CD1c-positive myeloid dendritic cell (primary cell): ENCODE data around the gene CELF3.
"Not testable (repeated sequence)": the region's sequence is repeated elsewhere in the genome, so short reads cannot be mapped to it uniquely, and the experiment has no call there.

ENCODE experiments used
- DNase-seq: peaks from one replicate; pipeline ENCODE4 v3.0.0-alpha.2; 2016; ENCODE audit errors: extremely low spot score

Gene CELF3

DNA sequence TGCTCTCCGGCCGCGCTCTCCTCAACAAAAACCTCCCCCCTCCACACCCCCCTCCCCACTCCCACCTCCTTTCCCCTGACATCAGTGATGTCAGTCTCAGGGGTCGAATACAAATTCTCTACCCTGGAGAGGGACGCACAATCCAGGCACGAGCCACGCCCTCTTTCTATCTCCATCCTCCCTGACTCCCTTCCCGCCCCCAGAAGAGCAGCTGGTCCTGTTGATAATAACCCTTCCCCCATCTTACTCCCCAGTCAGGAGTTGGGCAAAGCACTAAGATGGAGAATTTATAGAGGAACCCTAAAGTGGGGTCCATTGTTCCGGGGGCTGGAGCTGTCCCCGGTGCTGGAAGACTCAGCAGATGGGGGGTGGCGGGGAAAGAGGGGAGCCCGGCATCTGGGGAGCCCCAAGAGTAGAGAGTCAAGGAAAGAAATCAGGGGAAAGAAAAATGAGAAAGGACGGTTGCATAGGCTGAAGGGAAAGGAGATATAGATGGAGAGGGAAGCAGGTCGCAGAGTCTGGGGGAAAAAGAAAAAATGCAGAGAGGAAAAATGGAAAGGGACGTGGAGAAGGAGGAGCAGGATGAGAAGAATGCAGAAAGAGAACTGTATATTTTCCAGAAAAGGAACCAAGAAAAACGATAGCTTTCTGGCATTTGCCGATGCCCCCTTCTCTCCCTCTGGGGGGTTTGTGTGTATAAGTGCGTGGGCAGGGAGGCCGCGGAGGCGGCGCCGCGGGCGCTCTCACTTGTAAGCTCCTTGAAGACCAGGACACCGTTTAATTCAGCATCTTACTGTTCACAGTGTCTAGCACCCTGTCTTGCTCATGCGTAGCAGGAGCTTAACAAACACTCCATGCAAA lies at the start of gene CELF3:
CELF3 (minus strand) TSS at position 33 of the 861 bp plus-strand sequence. CDS start 783 bp downstream, outside the sequence.
- DNase-seq, result no peak

- no peak for DNase-seq
Measured at GRCh38 chr1:151763990-151764389, 47.4 kb upstream of the CELF3 start.

- DNase-seq, result peak; percentile 77
Measured at GRCh38 chr1:151762941-151763921, 46.6 kb upstream of the CELF3 start, which contains the start of gene MRPL9. Gene MRPL9, minus strand, starts transcription at chr1:151763496. Its CDS starts 17 bp downstream, at chr1:151763479.

GRCh38 chr1:151760597-151761385 lies 44.2 kb upstream of the CELF3 start:
- DNase-seq, result no peak

DNA sequence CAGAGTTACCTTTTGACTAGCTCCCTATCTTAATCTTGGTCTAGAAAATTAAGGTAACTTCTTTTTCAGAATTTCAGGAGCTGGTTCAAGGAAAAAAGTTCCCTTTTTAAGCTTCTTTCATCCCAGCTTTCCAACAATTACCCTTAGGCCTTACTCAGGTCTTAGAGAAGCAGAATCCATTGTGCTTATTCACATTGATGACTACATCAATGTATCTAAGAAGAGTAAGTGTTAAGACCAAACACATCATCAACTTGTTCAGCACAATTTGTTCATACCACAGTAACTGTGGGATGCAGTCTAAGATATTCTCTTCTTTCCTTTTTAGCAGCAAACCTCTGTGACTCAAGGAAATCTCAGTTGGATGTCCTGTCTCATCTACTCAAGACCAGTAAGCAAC lies 42.6 kb upstream of the CELF3 start:
- no peak for DNase-seq

- DNase-seq, result no peak
Measured at GRCh38 chr1:151756291-151756690, 39.7 kb upstream of the CELF3 start.

- no peak for DNase-seq
Measured at GRCh38 chr1:151741516-151741915, 24.9 kb upstream of the CELF3 start.

DNA sequence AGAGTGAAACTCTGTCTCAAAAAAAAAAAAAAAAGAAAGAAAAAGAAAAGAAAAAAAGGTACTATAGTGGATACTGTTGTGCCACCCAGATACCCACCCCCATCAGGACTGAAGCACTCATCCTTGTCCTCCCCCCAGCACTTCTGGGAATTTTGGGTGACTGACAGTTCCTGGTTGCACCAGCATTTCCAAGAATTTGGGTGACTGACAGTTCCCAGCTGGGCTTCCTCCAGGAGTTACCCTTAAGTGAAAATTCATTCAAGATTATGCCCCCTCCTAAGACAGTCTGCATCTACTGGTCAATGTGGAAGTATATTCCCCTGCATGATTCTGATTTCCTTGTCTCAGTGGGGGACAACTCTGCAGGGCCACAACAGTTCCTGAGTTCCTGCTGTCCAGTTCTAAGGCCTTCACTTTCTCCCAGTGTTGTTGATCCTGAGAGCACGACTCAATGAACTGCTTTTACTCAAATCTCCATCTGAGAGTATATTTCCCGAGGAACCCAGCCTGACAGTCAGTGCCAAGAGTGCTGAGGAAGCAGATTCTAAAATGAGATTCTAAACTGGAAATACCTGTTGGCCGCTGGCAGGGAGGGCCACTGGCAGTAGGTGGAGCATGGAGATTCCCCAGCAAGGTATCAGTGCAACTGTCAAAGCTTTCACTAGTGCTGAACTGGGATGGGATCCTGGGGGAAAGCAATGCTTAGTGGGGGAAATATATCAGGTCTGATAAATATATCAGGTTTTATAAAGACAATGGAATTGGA lies 23.2 kb upstream of the CELF3 start:
- DNase-seq, result no peak

GRCh38 chr1:151737479-151737878 lies 20.9 kb upstream of the CELF3 start:
- DNase-seq, result no peak

GRCh38 chr1:151737026-151737425 lies 20.4 kb upstream of the CELF3 start:
- no peak for DNase-seq

- not testable (repeated sequence) for DNase-seq
Measured at GRCh38 chr1:151733995-151734394, 17.4 kb upstream of the CELF3 start.

DNA sequence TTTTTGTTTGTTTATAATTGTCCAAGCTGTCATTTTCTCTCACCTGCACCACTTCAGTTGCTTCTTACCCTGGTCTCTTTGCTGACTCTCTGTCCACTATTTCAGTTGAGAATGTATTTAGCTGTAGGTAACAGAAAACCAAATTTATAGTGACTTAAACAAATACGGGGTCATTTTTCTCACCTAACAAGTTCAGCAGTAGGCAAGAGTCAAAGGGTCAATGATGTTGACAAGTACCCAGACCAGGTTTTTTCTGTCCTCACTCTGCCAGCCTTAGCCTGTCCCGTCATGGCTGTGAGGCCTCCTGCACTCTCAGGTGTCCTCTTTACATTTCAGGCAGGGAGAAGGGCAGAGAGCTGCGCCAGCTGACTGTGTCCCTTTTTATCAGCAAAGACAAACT lies 16.5 kb upstream of the CELF3 start:
- no peak for DNase-seq

DNA sequence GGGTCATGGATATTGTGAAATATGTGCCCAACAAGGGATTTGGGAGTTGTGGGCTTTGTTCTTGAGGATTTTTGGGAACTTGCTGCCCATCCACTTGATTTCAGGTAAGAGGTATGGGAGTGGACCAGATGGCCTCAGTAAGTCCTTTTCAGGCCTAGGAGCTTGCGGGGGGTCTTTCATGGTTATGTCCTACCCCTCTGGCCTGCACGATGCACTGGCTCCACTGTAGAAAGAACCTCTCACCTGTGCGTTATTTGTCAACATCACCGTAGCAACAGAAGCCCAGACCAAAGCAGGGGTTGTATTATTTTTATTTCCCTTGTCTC lies 13.3 kb upstream of the CELF3 start:
- no peak for DNase-seq

- DNase-seq, result no peak
Measured at GRCh38 chr1:151729157-151729965, 12.8 kb upstream of the CELF3 start.

DNA sequence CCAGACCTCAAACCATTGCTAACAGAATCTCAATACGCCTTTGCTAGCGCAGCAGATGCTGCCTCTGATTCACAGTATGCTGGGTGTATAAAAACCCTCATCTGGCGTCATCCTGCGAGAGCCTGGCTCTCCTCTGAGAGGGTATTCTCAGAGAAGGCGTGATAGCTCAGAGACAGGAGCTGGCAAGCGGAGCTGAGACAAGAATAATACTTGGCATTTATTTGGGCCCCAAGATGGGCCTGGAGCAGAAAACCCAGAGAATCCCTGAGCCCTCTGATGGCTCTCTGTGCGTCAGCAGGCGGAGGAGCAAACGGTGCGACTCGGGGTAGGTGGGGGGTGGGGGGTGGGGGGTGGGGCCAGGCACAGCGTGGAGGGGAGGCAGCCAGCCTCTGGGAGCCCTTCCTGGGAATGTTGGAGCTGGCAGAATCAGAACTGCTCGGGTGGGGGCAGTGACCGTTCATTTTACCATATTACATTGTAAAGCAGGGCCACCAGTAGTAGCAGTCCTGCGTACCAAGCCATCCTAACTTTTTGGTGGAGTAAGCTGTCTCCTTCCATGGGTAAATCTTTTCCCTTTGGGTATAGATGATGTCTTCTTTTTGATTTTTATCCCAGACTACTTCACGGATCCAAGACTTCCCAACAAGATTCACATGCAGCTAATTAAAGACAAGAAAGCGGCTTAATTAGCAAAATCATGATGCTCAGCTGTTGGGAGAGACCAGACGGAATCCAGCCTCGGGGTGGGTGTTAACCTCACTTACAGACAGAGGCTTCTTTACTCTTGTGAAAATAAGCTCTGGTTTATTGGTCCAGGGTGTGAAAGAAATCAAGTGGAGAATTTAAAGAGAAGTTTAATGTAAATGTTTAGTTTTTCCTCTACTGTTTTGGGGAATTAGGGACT lies 11.8 kb upstream of the CELF3 start:
- DNase-seq, result no peak

DNA sequence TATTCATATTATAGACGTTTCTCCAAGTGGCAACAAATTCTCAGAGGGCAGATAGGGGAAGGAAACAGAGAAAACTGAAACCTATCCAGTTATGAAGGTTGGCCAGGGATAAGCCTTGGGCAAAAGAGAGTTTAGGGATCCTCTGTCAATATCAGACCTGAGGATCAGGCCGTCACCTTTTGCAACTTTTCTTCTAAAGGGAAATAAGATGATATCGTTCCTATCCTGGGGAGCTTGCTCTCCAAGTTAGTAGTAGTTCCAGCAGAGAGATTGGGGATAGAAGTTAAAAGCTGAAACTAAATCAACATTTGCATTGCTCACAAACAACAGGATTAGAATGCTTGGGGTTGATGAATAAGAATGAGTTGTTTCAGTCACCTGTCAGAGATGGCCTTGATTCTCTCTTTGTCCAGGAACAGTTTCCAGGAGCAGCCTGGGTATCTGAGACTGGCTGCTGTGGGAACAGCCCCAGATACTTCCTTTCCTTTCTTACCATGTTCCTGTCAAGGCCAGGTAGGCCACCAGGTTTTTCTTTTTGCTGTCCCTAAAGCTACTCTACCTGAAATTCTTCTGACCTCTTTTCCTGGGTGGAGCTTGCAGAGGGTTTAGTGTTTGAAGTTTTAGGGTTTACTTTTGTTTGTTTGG lies 7.2 kb upstream of the CELF3 start:
- DNase-seq, result no peak

DNA sequence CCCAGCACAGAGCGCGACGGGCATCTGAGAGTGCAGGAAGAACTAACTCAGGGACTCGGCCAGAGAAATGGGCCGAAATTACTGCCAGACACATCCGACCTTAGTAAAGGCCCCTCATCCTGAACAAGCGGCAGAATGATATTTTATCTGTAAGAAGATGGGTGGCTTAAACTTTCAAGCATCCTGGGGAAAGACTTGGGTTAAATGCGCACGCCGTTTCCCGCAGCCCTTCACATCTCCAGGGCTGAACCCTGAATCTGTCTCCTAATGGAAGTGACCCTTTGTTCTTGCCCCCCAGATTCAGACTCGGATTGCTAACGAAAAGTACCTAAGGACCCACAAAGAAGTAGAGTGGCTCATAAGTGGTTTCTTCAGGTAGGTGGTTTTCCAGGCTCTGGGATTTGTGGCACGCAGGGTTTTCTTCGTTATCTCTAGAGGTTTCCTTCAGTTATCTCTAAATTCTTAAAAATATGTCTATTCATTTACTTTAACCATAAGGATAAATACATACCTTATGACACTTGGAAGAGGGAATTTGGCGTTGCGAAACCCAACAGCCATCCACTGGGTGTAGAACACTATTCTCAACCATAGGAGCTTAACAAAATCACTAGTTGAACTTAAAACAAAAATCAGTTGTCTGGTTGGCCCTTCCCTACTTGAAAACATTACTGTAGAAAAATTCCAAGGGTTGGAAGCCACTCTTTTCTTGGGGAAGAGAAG lies 5.3 kb upstream of the CELF3 start:
- no peak for DNase-seq
